Spleen (tissue), 7 donors: ENCODE results near the gene DERL2.

Experiments used
- CTCF ChIP-seq, 11 experiments: fragments of 200-600 bp in 7 of 11; fragments of 450-650 bp in 4 of 11; sonication (generic) in 4 of 11; IDR thresholded peaks in 8 of 11; conservative IDR thresholded peaks in 3 of 11; 1 replicate in 7 of 11; 2 replicates in 4 of 11; pipeline versions ENCODE4 v1.4.0 to v1.8.0; 2016 to 2021; ENCODE audit warnings: antibody characterized with exemption in 11 of 11, inconsistent platforms in 4 of 11, mild to moderate bottlenecking in 1 of 11
- POLR2A ChIP-seq, 3 donors: fragments of 450-650 bp; IDR thresholded peaks; one replicate each; pipeline ENCODE4 v1.5.1; 2017; ENCODE audit warnings: antibody characterized with exemption in 3 of 3, mild to moderate bottlenecking in 1 of 3
- POLR2AphosphoS5 ChIP-seq, 3 donors: sonication (generic); formaldehyde crosslinking; IDR thresholded peaks; one replicate each; pipeline ENCODE4 v1.5.1; 2017; ENCODE audit warnings: antibody characterized with exemption in 3 of 3
- donor health status: DM: no; HTN: no; CAD: no; lungs with moderate emphysema.
- donor health status: DM: no; HTN: no; CAD: no.
- donor health status: DM: no; HTN: no; CAD: no.

- peak; percentile 93 to 96 (median 94) for TF ChIP-seq POLR2AphosphoS5 (IDR thresholded peaks at IDR 0.05)
- peak in 1 of 3 donors; percentile 61 for TF ChIP-seq POLR2A (IDR thresholded peaks at IDR 0.05)
- peak in 2 of 11 experiments; percentile 1 to 24 for TF ChIP-seq CTCF (IDR thresholded peaks at IDR 0.05 in 8 of 11, conservative IDR thresholded peaks at IDR 0.05 in 3 of 11)
Observed at GRCh38 chr17:5486206-5487124, 487 bp upstream of the DERL2 start, which contains the start of gene MIS12.
